Measurements from ENCODE around the gene AOPEP. TPM values are rescaled to one million over a fixed set of nuclear protein-coding genes. Genes with fewer than 3 reads are reported as not detected.
A peak's percentile ranks its signal among the peaks of the same experiment; 100 is the strongest.

The AOPEP gene
- total RNA-seq, 1 experiment from 2014 or later = 55.5 TPM

DNA sequence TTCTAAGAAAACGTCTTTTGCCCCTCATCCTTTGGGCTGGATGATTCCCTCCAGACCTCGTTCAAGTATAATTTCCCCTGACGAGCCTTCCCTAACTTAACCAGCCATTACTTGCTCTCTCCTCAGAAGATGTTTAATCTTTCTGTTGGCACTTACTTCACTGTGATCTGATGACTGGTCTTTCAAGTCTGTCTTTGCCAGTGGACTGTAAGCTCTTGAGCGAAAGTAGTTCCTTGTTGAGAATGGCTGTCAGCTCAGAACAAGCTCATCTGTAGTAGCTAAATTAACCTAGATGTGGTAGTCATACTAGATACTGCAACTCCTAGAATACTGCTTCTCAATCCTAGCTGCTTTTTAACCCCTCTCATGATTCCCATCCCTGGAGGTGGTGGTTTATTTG is 125.0 kb downstream of the AOPEP start:
- in situ Hi-C loops (cut with HindIII; ENCODE audit: low pct_unique_long_range_greater_than_20kb, low sequenced_read_pairs) = no loop called here
- DNase-seq (ENCODE audit: low read depth) = no peak

DNA sequence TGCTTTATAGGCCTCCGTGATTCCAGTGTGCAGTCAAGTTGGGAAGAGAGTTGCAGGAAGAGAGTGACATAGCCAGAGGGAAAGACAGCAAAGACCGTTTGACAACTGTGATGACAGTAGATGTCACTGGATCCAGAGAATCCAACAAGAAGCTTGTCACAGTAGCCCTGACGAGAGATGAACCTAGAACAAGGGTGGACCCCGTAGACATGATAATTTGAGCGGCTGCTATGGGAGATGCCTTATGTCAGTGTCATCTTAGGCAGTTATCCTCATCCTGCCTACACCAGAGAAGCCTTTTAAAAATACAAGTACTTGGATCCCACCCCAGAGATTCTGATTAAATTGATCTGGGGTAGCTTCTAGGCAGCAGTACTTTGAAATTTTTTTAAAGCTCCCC is 125.4 kb downstream of the AOPEP start:
- in situ Hi-C loops (cut with HindIII; ENCODE audit: low pct_unique_long_range_greater_than_20kb, low sequenced_read_pairs) = no loop called here

GRCh38 chr9:94852373-94852772 is 125.9 kb downstream of the AOPEP start:
- in situ Hi-C loops (cut with HindIII; ENCODE audit: low pct_unique_long_range_greater_than_20kb, low sequenced_read_pairs) = no loop called here
- no peak for DNase-seq (ENCODE audit: low read depth)

More for the DNA sequence above, 125.4 kb downstream of the AOPEP start:
- no peak for DNase-seq (ENCODE audit: low read depth)

DNA sequence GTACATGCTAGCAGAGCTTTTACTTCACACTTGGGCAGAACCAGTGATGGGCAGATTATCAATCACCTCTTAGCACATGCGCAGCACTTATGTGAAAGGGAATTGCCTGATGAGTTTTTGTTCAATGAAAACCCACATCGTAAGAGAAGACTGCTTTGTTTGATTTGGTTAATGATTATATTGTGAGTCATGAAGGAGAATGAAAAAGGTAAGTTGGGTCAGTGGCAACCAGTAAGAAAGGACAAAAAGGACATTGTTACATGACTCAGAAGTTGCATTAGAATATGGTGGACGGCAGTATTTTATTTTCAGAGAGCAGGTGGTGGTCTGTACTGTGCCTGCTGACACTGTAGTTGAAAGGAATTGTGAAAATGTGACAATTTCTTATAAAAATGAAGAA is 127.4 kb downstream of the AOPEP start:
- in situ Hi-C loops (cut with HindIII; ENCODE audit: low pct_unique_long_range_greater_than_20kb, low sequenced_read_pairs) = no loop called here
- peak; percentile 81 for DNase-seq (ENCODE audit: low read depth)

DNA sequence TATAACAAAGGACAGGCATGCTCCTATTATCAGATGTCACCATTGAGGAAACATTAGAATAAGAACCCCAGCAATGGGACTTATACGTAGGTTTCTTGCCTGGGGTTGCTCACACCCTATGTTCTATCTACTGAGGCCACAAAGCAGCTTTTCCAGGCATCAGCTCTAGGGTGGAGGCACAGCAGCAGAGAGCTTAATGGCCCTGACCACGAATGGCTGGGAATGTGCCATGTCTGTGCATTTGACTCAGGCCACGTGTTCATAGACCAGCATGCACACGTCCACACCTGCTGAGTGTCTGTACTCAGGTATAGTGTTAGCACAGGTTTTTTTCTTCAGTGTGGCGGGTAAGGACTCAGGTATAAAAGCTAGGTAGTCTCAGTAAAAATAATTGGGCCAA is 129.4 kb downstream of the AOPEP start:
- in situ Hi-C loops (cut with HindIII; ENCODE audit: low pct_unique_long_range_greater_than_20kb, low sequenced_read_pairs) = no loop called here
- no peak for DNase-seq (ENCODE audit: low read depth)

DNA sequence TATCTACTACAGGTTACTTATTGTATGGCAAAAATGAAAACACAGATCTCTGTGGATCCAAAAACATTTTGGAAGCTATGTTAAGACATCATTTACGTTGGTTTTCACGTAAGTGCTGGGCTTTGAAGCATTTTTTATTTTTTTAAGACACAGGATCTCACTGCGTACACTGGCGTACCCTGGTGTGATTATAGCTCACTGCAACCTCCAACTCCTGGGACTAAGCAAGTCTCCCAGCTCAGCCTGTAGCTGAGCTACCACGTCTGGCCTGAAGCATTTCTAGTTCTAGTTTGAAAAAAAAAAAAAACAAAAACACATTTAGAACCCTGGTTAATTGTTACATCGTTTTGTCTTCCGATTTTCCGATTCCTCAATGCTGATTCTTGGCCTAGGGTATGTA is 131.3 kb downstream of the AOPEP start:
- DNase-seq (ENCODE audit: low read depth) = no peak
- in situ Hi-C loops (cut with HindIII; ENCODE audit: low pct_unique_long_range_greater_than_20kb, low sequenced_read_pairs) = no loop called here

DNA sequence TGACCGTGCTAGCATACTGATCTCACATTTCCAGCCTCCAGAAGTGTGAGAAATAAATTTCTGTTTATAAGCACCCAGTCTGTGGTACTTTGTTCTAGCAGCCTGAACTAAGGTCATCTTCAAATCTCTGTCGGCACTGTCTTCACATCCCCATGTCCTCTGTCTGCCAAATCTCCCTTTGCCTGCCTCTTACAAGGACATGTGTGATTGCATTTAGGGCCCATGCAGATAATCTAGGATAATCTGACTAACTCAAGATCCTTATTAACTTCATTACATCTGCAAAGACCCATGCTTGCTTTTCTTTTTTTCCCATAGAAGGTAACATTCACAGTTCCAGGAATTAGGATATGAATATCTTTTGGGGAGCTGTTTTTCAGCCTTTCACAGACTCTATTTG is 132.7 kb downstream of the AOPEP start:
- no peak for DNase-seq (ENCODE audit: low read depth)

GRCh38 chr9:94859891-94860290 is 133.4 kb downstream of the AOPEP start:
- in situ Hi-C loops (cut with HindIII; ENCODE audit: low pct_unique_long_range_greater_than_20kb, low sequenced_read_pairs) = no loop called here
- no peak for DNase-seq (ENCODE audit: low read depth)

More for the DNA sequence above, 132.7 kb downstream of the AOPEP start:
- in situ Hi-C loops (cut with HindIII; ENCODE audit: low pct_unique_long_range_greater_than_20kb, low sequenced_read_pairs) = no loop called here

GRCh38 chr9:94860678-94861588 is 134.4 kb downstream of the AOPEP start:
- in situ Hi-C loops (cut with HindIII; ENCODE audit: low pct_unique_long_range_greater_than_20kb, low sequenced_read_pairs) = no loop called here

DNA sequence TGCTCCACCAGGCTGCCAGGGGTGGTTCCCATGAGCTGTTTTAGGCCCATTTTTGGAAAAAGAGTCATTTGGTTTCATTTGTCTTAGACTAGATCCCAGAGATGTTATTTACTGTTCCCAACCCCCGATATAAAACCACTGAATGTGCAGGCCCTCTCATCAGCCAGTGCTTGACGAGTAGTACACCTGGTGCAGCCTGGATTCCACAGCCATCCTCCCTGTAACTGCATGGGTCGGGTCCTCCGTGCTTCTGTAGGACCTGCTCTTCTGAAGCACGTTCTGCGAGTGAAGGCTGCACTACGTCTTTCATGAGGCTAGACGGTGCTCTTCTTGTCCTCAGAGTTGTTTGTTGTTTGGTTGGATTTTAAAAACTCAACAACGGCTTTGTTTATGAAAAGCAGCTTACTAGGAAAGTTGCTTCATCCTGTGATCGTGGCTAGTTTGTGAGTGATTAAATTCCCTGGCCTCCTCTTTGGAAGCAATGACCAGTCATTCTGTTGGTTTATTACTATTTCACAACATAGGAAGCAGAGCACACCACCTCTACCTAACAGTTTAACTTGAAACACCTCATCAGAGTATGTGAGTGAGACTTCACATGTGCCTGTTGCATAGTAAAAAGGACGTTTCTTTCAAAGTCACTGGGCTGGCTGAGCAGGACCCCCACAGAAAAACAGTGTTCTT is 135.2 kb downstream of the AOPEP start:
- no peak for DNase-seq (ENCODE audit: low read depth)
- in situ Hi-C loops (cut with HindIII; ENCODE audit: low pct_unique_long_range_greater_than_20kb, low sequenced_read_pairs) = no loop called here

More at GRCh38 chr9:94860678-94861588, 134.4 kb downstream of the AOPEP start:
- DNase-seq (ENCODE audit: low read depth) = no peak

DNA sequence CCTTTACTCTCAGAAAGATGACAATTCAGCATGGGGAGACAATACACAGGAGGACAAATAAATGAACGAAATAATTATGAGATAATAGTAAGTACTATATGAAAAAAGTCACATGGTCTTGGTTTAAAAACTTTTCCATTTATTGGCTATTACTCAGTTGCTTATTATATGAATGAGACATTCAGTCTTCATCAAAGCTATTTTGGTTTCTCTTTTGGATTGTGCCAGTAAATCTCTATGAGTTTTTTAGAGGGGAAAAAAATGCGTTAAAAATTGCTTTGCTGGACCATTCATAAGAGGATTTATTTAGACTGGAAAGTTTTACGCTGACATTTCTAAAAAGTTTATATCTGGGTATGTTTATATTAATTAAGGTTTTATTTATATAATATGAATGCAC is 137.7 kb downstream of the AOPEP start:
- in situ Hi-C loops (cut with HindIII; ENCODE audit: low pct_unique_long_range_greater_than_20kb, low sequenced_read_pairs) = no loop called here
- no peak for DNase-seq (ENCODE audit: low read depth)

DNA sequence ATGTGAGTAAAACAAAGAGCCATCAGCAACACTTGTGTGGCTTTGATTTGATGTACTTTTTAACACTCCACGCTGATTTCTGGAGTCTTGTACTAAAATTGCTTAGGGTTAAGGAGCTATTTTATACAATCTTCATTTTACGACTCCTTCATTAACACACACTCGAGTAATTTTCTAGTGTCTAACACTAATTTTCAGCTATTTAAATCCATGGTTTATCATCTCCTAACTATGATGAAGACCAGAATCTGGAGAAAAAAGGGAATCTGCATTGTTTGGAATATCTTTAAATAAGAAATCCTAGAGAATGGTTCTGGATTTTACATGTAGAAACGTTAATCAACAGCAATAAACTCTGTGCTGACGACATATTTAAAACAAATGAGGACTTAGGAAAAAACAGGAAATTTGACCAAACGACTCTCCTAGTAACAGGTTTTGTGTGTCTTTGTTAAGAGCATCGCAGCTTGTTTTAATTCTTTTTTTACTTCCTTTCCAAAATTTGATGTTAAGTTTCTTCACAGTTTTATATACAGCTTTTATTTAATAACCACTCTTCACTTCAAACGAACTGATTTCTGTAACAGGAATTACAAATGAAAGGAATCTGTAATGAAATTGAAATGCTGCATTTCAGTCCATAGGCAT is 138.5 kb downstream of the AOPEP start:
- DNase-seq (ENCODE audit: low read depth) = no peak
- in situ Hi-C loops (cut with HindIII; ENCODE audit: low pct_unique_long_range_greater_than_20kb, low sequenced_read_pairs) = no loop called here

DNA sequence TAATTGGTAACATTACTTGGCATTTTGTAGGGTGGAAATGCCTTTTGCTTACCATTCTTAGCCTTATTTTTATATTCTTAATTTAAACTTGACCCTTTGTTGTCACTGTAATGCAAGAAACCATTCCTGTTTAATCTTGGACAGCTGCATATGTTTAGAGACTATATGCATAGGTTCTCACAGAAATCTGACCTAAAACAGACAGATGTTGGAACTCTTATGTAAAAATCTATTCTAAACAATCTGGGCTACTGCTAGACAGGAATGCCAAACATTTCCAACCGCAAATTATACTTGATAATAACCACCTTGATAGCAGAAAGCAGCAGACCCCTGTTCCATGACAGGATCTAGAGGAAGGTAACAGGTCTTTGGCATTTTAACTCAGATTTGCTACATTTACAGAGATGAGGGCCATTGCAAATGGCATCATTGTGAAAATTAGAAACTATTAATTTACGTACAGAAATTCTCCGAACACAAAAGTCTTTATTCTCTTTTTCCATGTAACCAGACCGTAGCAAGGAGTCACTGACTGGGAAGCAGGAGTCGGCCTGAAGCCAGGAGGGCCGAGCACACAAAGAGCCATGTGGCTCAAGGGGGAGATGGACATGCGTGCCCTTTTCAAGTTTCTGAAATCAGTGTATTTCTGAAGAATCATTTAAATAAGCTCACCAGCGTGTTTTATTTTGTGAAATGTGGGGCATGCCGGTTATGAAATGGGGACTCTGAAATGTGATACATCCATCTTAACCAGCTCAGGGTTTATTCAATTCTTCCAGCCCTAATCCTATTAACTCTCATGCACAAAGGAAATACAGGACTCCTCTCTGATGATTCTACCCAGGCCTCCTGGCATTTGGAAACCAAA is 139.3 kb downstream of the AOPEP start:
- in situ Hi-C loops (cut with HindIII; ENCODE audit: low pct_unique_long_range_greater_than_20kb, low sequenced_read_pairs) = no loop called here
- DNase-seq (ENCODE audit: low read depth) = no peak

DNA sequence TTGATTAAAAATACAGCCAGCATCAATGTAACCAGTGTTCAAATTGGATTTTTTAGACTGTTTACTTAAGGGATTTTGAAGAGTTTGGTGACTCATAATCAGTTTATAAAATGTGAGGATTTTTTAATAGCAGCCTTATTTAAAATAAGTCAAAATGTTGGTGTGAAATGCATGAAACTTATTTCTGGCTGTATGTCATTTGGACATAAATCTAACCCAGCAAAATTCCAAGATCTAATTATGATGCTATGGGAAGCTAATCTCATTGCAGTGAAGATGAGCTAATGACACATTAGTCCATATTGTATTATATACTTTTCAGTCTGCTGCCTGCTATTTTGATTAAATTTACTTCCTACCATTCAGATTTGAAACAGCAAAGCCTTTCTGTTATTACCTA is 140.3 kb downstream of the AOPEP start:
- DNase-seq (ENCODE audit: low read depth) = no peak
- in situ Hi-C loops (cut with HindIII; ENCODE audit: low pct_unique_long_range_greater_than_20kb, low sequenced_read_pairs) = no loop called here

GRCh38 chr9:94867281-94867841 is 140.9 kb downstream of the AOPEP start:
- peak; percentile 76 for DNase-seq (ENCODE audit: low read depth)
- in situ Hi-C loops (cut with HindIII; ENCODE audit: low pct_unique_long_range_greater_than_20kb, low sequenced_read_pairs) = no loop called here

DNA sequence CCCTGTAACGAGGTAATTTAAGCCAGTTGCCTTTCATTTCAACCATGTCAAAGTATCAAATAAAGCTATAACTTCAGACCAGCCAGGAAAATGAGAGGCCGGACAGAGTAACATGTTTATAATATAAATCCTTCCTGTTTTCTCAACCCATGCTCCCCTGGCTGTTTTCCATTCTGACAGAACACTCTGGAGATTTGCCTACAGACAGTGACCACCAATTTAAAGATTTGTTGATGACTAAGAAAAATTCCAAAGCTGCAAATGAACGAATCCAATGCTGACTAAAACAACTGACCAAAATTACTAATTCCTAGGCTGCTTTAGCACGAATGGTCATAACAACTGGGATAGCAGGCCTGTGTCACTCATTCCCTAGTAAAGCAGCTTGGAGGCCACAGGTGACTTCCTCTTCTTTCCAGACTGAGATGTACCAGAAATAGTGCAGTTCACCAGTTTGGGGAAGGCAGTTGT is 141.4 kb downstream of the AOPEP start:
- in situ Hi-C loops (cut with HindIII; ENCODE audit: low pct_unique_long_range_greater_than_20kb, low sequenced_read_pairs) = no loop called here
- DNase-seq (ENCODE audit: low read depth) = peak; percentile 87

GRCh38 chr9:94868464-94868863 is 142.0 kb downstream of the AOPEP start:
- peak; percentile 47 for DNase-seq (ENCODE audit: low read depth)
- in situ Hi-C loops (cut with HindIII; ENCODE audit: low pct_unique_long_range_greater_than_20kb, low sequenced_read_pairs) = no loop called here

DNA sequence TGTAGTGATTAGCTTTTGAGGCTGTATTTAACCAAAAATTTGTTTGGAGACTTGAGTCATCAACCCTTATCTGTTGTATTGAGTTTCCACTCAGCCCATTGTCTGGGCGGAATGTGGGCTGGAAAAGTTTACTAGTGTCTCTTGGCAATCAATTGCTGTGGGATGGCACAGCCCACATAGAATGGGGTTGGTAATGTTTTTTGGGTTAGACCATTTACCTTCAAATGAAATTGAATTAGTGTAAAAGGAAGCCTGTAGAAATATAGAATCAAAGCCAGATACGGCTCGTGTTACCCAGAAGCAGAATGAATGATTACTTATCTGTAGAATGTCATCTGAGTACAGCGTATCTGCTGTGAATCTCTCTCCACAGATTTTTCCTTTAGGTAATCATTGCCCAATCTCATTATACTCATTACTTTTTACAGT is 142.9 kb downstream of the AOPEP start:
- in situ Hi-C loops (cut with HindIII; ENCODE audit: low pct_unique_long_range_greater_than_20kb, low sequenced_read_pairs) = no loop called here
- no peak for DNase-seq (ENCODE audit: low read depth)
